H9 (cell line): ENCODE results near the gene POLD3. TPM values are rescaled to one million over a fixed set of nuclear protein-coding genes. Genes with fewer than 3 reads are reported as not detected.

ENCODE experiments used
- DNase-seq: peaks from one replicate; pipeline ENCODE4 v3.0.0-alpha.2; 2017
- H2AFZ ChIP-seq: one replicate; pipeline ENCODE4 v1.6.1; 2013; ENCODE audit warnings: mild to moderate bottlenecking, low read length, control low read depth, moderate library complexity
- H2AK5ac ChIP-seq: 2 replicates; pipeline ENCODE4 v1.6.1; 2013; ENCODE audit warnings: low read length, control low read depth, mixed read lengths; ENCODE audit not compliant: insufficient read length
- H2BK120ac ChIP-seq: one replicate; pipeline ENCODE4 v1.6.1; 2013; ENCODE audit warnings: low read depth, mild to moderate bottlenecking, low read length, control low read depth, inconsistent platforms; ENCODE audit not compliant: poor library complexity, severe bottlenecking
- H2BK12ac ChIP-seq: 2 replicates; pipeline ENCODE4 v1.6.1; 2013; ENCODE audit warnings: low read length, control low read depth, mixed read lengths, low read depth; ENCODE audit not compliant: insufficient read length
- H2BK15ac ChIP-seq: 2 replicates; pipeline ENCODE4 v1.6.1; 2013; ENCODE audit warnings: low read depth, low read length, control low read depth
- H2BK20ac ChIP-seq: one replicate; pipeline ENCODE4 v1.6.1; 2013; ENCODE audit warnings: low read depth, mild to moderate bottlenecking, low read length, control low read depth, inconsistent platforms; ENCODE audit not compliant: poor library complexity, severe bottlenecking
- H2BK5ac ChIP-seq: 2 replicates; pipeline ENCODE4 v1.6.1; 2013; ENCODE audit warnings: low read length, control low read depth, mixed read lengths; ENCODE audit not compliant: insufficient read length
- H3K14ac ChIP-seq: 2 replicates; pipeline ENCODE4 v1.6.1; 2013; ENCODE audit warnings: low read length, control low read depth; ENCODE audit not compliant: insufficient read depth
- H3K18ac ChIP-seq: 2 replicates; pipeline ENCODE4 v1.6.1; 2013; ENCODE audit warnings: low read depth, mild to moderate bottlenecking, mixed read lengths, low read length, control low read depth; ENCODE audit not compliant: insufficient read length
- H3K23ac ChIP-seq: 2 replicates; pipeline ENCODE4 v1.6.1; 2013; ENCODE audit warnings: low read length, control low read depth, mixed read lengths, low read depth; ENCODE audit not compliant: insufficient read length
- H3K23me2 ChIP-seq: 2 replicates; pipeline ENCODE4 v1.6.1; 2013; ENCODE audit warnings: low read depth, mild to moderate bottlenecking, mixed read lengths, low read length, control low read depth; ENCODE audit not compliant: insufficient read length, poor library complexity, severe bottlenecking
- H3K27ac ChIP-seq: 2 replicates; pipeline ENCODE4 v1.5.1; 2013; ENCODE audit warnings: low read length, control low read depth, mixed read lengths, low read depth; ENCODE audit not compliant: insufficient read length
- H3K27me3 ChIP-seq: 2 replicates; pipeline ENCODE4 v1.6.1; 2013; ENCODE audit warnings: low read length, control low read depth, inconsistent platforms; ENCODE audit not compliant: insufficient read depth
- H3K4ac ChIP-seq: 2 replicates; pipeline ENCODE4 v1.6.1; 2013; ENCODE audit warnings: low read depth, mild to moderate bottlenecking, control low read depth, inconsistent platforms, low read length, moderate library complexity
- H3K4me1 ChIP-seq: 2 replicates; pipeline ENCODE4 v1.6.1; 2013; ENCODE audit warnings: low read length, control low read depth, inconsistent platforms; ENCODE audit not compliant: insufficient read depth
- H3K4me2 ChIP-seq: 2 replicates; pipeline ENCODE4 v1.6.1; 2013; ENCODE audit warnings: low read length, control low read depth, mixed read lengths; ENCODE audit not compliant: insufficient read length, insufficient read depth
- H3K56ac ChIP-seq: 2 replicates; pipeline ENCODE4 v1.6.1; 2013; ENCODE audit warnings: low read depth, mild to moderate bottlenecking, mixed read lengths, low read length, control low read depth; ENCODE audit not compliant: insufficient read length
- H3K79me1 ChIP-seq: 2 replicates; pipeline ENCODE4 v1.6.1; 2013; ENCODE audit warnings: low read depth, mild to moderate bottlenecking, moderate library complexity, low read length, control low read depth, inconsistent platforms; ENCODE audit not compliant: insufficient read depth, poor library complexity, severe bottlenecking
- H3K79me2 ChIP-seq: 2 replicates; pipeline ENCODE4 v1.6.1; 2013; ENCODE audit warnings: low read length, control low read depth, inconsistent platforms; ENCODE audit not compliant: insufficient read depth
- H3K9ac ChIP-seq: 2 replicates; pipeline ENCODE4 v1.6.1; 2013; ENCODE audit warnings: low read length, control low read depth, mixed read lengths; ENCODE audit not compliant: insufficient read length; ENCODE audit errors: extremely low read depth
- H3K9me3 ChIP-seq: one replicate; pipeline ENCODE4 v1.6.1; 2013; ENCODE audit warnings: low read depth, low read length, inconsistent platforms; ENCODE audit not compliant: control insufficient read depth
- H3T11ph ChIP-seq: one replicate; pipeline ENCODE4 v1.6.1; 2013; ENCODE audit warnings: mild to moderate bottlenecking, low read length, control low read depth, inconsistent platforms
- H4K20me1 ChIP-seq: one replicate; pipeline ENCODE4 v1.6.1; 2013; ENCODE audit not compliant: control insufficient read depth, insufficient read length, insufficient read depth
- H4K5ac ChIP-seq: 2 replicates; pipeline ENCODE4 v1.6.1; 2013; ENCODE audit warnings: low read depth, mild to moderate bottlenecking, mixed read lengths, low read length, control low read depth; ENCODE audit not compliant: insufficient read length
- H4K8ac ChIP-seq: replicated peaks from 2 replicates; pipeline ENCODE4 v1.6.1; 2013; ENCODE audit warnings: low read length, control low read depth, mixed read lengths, low read depth; ENCODE audit not compliant: insufficient read length
- H4K91ac ChIP-seq: 2 replicates; pipeline ENCODE4 v1.6.1; 2013; ENCODE audit warnings: low read depth, mild to moderate bottlenecking, moderate library complexity, mixed read lengths, low read length, control low read depth; ENCODE audit not compliant: insufficient read length
- H3K27ac Mint-ChIP-seq, 3 experiments: 2 replicates in 2 of 3; 3 replicates in 1 of 3; pipeline ENCODE4 v1.8.0; 2020 to 2021; ENCODE audit warnings: mixed read lengths in 3 of 3, mild to moderate bottlenecking in 1 of 3, moderate library complexity in 1 of 3
- H3K27me3 Mint-ChIP-seq: 2 replicates; pipeline ENCODE4 v1.8.0; 2021; ENCODE audit warnings: low read depth, mild to moderate bottlenecking, moderate library complexity, mixed read lengths
- H3K36me3 Mint-ChIP-seq, 3 experiments: 2 replicates in 2 of 3; 3 replicates in 1 of 3; pipeline ENCODE4 v1.8.0; 2020 to 2021; ENCODE audit warnings: low read depth in 3 of 3, mixed read lengths in 3 of 3; ENCODE audit not compliant: insufficient read depth in 1 of 3
- H3K4me1 Mint-ChIP-seq, 2 experiments: 2 replicates each; pipeline ENCODE4 v1.8.0; 2020; ENCODE audit warnings: mixed read lengths in 2 of 2
- H3K4me3 Mint-ChIP-seq, 2 experiments: 2 replicates in 1 of 2; 3 replicates in 1 of 2; pipeline ENCODE4 v1.8.0; 2020 to 2021; ENCODE audit warnings: mild to moderate bottlenecking in 2 of 2, mixed read lengths in 2 of 2, moderate library complexity in 1 of 2
- H3K9me3 Mint-ChIP-seq, 2 experiments: 2 replicates in 1 of 2; 3 replicates in 1 of 2; pipeline ENCODE4 v1.8.0; 2020; ENCODE audit warnings: mild to moderate bottlenecking in 2 of 2, mixed read lengths in 2 of 2, moderate library complexity in 1 of 2
- CTCF ChIP-seq: fragments of 200-600 bp; sonication (generic); conservative IDR thresholded peaks from 3 replicates; pipeline ENCODE4 v1.8.0; 2021; ENCODE audit warnings: antibody characterized with exemption, mild to moderate bottlenecking
- WGBS: extraction: QIAGEN DNeasy Blood & Tissue Kit; methylation state at CpG from one replicate; pipeline ENCODE4 v1.1.7; 2013; ENCODE audit warnings: missing lambda C conversion rate, low lambda C conversion rate, mixed read lengths; ENCODE audit not compliant: insufficient read length; ENCODE audit errors: extremely low coverage; 5-methylcytosine and 5-hydroxymethylcytosine counted together
- total RNA-seq: library from RNA; stranded (reverse); gene quantifications from 2 replicates; pipeline ENCODE4 v1.2.1, GENCODE V29; 2021

POLD3 gene
- total RNA-seq, 1 experiment from 2014 or later: 34.1 TPM

- no peak overlapping the region for H3K27ac Mint-ChIP-seq
- Histone ChIP-seq H3K56ac (no peak overlapping the region), H3K23me2 (no peaks in the 10 kb centered on the region), H3K9me3 (no peaks in the 10 kb centered on the region), H2AK5ac (no peak overlapping the region), H3K14ac (no peak overlapping the region), H3K79me2 (no peaks in the 10 kb centered on the region), H4K91ac (no peak overlapping the region), H3K18ac (no peak overlapping the region), H2BK5ac (no peak overlapping the region), H3K79me1 (no peaks in the 10 kb centered on the region), H4K5ac (no peak overlapping the region), H3K27me3 (no peaks in the 10 kb centered on the region), H3K4me1 (no peaks in the 10 kb centered on the region), H4K8ac (no peak overlapping the region), H3K9ac (no peak overlapping the region), H3K23ac (no peak overlapping the region), H2BK12ac (no peak overlapping the region), H2BK20ac (no peak overlapping the region), H2BK15ac (no peak overlapping the region), H2AFZ (no peak overlapping the region), H4K20me1 (no peaks in the 10 kb centered on the region), H2BK120ac (no peak overlapping the region), H3K4me2 (no peak overlapping the region), H3K27ac (no peak overlapping the region), H3K4ac (no peak overlapping the region), H3T11ph (no peak overlapping the region)
- H3K36me3 Mint-ChIP-seq: peaks cover 0 to 7% (median 3%) of the 10 kb centered on the region in 3 experiments; a peak in 2 of 7 replicates
- H3K4me3 Mint-ChIP-seq: no peak overlapping the region
- no peaks in the 10 kb centered on the region; a peak in 1 of 4 replicates for H3K4me1 Mint-ChIP-seq
- WGBS: no CpG with 5 or more reads among the region's 3 CpGs
- H3K27me3 Mint-ChIP-seq: peaks cover 1% of the 10 kb centered on the region
- no peak for TF ChIP-seq CTCF
- H3K9me3 Mint-ChIP-seq: peaks cover 3 to 9% of the 10 kb centered on the region in 2 experiments; a peak in 4 of 5 replicates
- DNase-seq: no peak
Observed at GRCh38 chr11:74557526-74557925, 34.9 kb upstream of the POLD3 start.
